A549 treated with CpdA at 1 μM for 4 hours (cell line): ENCODE results near the gene SLC12A4. TPM values are rescaled to one million over a fixed set of nuclear protein-coding genes. Genes with fewer than 3 reads are reported as not detected.

Source experiments
- total RNA-seq: library from RNA; stranded (reverse); fragments of 200-300 nt; extraction: Qiagen RNA extraction; gene quantifications from 5 replicates; pipeline ENCODE4 v1.2.3, GENCODE V29; 2022; ENCODE audit warnings: low read depth

The SLC12A4 gene
- 19.7 to 30.7 TPM (median 26.2 TPM) in 5 replicates for total RNA-seq

DNA sequence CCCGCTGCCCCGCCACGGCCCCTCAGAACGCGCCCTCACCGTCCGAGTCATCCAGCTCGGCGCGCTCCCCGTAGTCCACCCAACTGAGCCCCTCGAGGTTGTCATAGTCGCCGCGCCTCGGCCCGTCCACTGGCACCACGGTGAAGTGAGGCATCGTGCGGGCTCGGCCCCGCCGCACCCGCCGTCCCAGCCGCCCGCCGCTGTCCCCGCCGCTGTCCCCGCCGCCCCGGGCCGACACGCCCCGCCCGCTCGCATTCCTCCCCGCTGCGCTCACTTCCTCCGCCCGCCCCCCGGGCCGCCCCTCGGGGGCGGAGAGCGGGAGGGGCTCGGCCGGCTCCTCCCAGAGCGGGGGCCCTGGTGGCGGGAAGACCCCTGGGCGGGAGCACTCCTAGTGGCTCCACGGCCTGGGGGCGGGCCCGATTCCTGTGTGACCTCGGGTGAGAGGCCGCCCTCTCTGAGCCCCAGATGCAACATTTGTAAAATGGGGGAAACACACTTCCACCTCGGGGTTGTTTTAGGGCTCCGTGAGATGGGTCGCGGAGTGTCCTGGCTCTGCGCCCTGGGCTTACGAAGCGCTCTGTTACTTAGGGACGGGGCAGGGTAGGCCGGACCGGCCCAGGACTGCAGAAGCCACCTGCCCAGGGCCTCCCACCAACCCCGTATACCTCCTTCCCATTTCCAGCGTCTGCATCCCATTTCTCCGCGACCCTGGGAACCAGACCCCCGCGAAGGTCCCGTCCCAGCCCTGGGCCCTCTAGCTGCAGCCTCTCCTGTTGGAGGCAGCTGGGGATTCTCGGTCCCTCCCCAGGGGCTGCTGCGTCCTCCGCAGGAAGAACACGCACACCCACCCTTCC is at the start of gene SLC12A4:
TSS of gene SLC12A4 (minus strand) at position 238 of the 854 bp plus-strand sequence. CDS start at position 154, 84 bp downstream.

DNA sequence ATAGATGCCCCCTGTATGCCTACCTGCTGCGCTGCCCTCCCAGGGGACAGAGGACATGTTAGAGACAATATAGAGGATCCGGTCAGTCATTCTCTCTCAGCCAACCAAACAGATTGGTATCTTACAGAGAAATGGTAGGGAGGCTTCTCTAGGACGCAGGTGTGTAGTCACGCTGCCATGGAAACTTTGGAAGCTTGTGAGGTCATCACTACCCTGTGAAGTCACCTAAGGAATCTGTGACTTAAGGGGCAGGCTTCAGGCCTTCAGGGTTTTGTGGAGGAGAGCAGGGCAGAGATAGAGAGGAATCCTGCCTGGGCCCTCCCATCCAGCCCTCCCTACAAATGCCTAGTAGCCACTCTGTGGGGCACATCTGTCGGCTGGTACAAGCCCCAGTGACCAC is 47.2 kb upstream of the SLC12A4 start, which contains the start of gene DPEP2NB:
TSS of gene DPEP2NB (minus strand) at position 231 of the 400 bp plus-strand sequence. CDS start at position 90, 141 bp downstream.

DNA sequence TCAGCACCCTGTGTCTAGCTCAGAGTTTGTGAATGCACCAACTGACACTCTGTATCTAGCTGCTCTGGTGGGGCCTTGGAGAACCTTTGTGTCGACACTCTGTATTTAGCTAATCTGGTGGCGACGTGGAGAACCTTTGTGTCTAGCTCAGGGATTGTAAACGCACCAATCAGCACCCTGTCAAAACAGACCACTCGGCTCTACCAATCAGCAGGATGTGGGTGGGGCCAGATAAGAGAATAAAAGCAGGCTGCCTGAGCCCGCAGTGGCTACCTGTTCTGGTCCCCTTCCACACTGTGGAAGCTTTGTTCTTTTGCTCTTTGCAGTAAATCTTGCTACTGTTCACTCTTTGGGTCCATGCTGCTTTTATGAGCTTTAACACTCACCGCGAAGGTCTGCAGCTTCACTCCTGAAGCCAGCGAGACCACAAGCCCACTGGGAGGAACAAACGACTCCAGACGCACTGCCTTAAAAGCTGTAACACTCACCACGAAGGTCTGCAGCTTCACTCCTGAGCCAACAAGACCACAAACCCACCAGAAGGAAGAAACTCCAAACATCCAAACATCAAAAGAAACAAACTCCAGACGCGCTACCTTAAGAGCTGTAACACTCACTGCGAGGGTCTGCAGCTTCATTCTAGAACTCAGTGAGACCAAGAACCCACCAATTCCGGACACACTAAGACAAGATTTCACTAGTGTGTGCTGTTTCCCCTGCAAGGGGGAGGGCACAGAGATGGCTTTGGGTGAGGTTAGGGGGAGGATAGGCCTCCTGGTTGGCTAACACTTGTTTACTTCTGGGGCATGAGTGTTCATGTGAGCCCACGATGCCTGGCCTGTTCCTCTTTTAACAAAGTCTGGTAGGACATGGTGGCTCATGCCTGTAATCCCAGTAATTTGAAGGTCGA is 30.6 kb upstream of the SLC12A4 start, which contains the start of gene DPEP2:
TSS of gene DPEP2 (minus strand) at position 706 of the 910 bp plus-strand sequence. CDS start 6,272 bp downstream, outside the sequence.

DNA sequence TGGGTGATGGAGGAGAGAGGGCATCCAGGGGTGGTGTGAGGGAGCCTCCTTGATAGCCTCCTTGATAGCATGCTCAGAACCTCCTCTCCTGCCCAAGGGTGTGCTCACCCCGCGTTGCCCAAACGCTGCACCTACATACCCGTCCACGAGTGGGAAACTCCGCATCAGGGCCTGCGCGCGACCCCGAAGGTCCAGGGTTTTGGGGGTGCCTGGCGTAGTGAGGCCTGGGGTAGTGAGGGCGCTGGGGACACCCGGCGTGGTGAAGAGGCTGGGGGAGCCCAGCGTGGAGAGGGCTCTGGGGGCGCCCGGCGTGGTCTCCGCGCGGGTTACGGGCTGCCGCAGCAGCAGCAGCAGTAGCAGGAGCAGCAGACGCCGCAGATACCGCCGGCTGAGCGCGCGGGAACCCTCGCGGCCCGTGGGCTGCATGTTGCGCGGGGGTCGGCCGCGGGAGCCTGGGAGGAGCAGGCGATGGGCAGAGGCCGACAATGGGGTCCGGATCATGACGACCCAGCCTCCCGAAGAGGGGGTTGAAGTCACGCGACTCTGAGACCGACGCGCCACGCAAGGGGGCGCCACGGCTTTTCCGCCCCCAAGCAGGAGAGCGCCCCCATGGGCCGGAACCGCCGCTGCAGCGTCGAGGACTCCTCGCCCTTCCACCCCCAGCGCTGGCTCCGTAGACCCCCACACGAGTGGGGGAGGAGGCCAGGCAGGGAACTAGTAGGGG is 11.7 kb upstream of the SLC12A4 start, which contains the start of gene DPEP3:
TSS of gene DPEP3 (minus strand) at position 545 of the 724 bp plus-strand sequence. CDS start at position 426, 119 bp downstream.

DNA sequence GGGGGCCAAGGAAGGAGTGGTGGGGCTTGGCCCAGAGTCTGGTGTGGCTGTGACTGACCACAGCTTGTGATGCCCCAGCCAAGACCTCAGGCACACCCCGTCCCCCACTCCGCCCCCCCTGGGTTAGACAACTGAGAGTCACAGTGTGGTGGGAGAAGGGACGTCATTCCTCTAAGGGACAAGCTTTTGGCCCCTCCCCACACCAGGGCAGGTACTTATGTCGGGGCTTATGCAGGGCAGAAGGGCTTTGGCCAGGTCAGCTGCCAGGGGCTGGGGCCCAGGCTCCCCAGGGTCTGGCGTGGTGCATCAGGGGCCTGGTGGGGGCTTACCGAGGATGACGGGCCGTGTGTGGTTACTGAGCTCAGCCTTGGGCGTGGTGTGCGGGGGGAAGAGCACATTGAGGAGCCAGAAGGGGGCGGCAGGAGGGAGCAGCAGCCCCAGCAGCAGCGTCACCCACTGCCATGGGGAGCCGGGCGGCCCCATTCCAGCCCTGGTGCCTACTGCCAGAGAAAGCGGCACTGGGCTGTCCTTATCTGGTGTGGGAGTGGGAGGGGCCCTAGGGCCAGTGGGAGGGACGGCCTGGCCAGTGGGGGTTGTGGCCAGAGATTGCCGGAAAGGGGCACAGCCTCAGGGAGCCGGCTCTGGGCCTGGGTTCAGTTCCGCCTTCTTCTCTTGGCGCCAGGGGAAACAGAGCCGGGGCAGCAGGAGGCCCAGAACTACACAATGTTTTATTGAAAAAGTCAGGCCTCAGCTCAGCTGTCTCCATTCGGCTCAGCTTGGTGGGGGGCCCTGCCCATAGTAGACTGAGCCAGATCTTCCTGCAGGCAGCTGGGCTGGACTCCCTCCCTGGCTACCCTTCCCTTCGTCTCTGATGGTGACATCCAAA is 24.6 kb downstream of the SLC12A4 start, which contains the start of gene LCAT:
TSS of gene LCAT (minus strand) at position 502 of the 886 bp plus-strand sequence. CDS start at position 483, 19 bp downstream.

DNA sequence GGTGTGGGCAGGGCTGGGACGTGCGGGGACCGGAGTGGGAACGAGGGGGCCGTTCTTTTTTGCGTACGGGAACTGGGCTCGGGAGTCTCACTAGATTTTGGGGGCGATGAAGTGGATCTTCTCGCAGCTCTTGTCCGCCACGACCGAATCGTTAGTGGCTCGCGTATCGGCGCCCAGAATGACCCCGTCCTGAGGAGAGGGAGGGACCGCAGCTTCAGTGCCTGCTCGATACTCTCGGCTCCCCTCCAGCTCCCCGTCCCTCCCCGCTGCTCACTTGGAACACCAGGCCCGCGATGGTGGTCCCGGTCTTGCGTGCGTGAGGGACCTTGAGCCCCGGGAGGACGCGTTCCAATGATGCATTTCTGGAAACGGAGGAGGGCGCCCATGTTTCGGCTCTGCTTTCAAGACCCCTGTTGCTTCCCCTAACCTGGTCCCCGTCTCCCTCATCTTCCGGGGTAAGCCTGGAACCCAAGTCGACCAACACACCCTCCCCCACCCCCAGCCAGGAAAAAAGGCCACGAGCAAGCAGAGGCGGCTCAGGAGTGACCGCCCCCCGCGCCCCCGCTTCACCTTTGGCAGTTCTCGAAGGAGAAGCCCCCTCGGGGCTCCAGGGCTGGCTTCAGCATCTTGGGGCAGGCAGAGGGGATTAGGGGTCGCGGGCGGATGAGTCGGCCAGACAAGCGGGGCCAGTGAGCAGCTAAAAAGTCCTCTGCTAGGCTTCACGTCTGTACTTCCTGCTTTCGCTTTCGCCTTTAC is 32.1 kb downstream of the SLC12A4 start, which contains the start of gene PSMB10:
TSS of gene PSMB10 (minus strand) at position 727 of the 756 bp plus-strand sequence. CDS start at position 626, 101 bp downstream.

DNA sequence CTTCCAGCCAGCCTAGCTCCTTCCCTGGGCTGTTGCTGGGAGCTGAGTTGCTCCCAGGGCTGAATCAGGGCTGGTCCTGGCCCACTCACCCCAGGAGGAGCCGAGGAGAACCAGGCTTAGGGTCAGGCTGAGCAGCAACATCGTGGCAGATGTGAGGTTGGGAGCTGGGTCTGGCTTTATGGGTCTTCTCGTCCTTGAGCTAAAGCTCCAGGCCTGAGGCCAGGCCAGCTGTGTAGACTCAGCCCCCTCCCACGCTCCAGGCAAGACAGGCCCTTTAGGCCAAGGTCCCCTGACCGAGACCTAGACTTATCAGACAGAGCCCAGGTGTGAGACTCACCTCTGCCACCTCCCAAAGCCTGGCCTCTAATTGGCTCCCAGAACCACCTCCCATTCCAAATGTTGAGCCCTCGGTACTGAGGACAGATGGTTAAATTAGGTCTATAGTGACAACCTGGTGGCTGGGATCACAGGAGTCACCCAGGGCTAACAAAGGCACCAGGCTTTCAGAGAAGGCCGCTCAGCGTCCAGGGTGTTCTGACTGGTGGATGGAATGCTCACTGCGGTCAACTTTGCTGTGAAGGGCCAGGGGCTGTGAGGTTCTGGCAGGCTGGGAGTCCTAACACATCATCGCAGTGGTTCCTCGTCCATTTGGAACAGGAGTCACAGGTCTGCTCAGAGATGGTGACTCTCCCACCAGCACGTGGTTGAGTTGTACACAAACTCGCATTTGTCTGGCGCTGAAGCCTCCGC is 36.5 kb downstream of the SLC12A4 start, which contains the start of gene CTRL:
TSS of gene CTRL (minus strand) at position 151 of the 750 bp plus-strand sequence. CDS start at position 141, 10 bp downstream.

Other genes with a start within 250 kb of the SLC12A4 start
- gene GFOD2, start 249.3 kb downstream of the SLC12A4 start, total RNA-seq: 17.4 to 19.2 TPM (median 17.8 TPM) in 5 replicates
- 8.7 to 9.8 TPM (median 9.2 TPM) in 5 replicates for gene RANBP10, start 162.1 kb downstream of the SLC12A4 start, total RNA-seq
- gene TSNAXIP1, start 161.7 kb downstream of the SLC12A4 start, total RNA-seq: 0.35 to 0.83 TPM (median 0.43 TPM) in 5 replicates
- gene THAP11, start 126.3 kb downstream of the SLC12A4 start, total RNA-seq: 24.7 to 45.1 TPM (median 42.2 TPM) in 5 replicates
- 231 to 244 TPM (median 242 TPM) in 5 replicates for gene NUTF2, start 121.7 kb downstream of the SLC12A4 start, total RNA-seq
- 26.9 to 31.8 TPM (median 29.8 TPM) in 5 replicates for gene CENPT, start 120.9 kb downstream of the SLC12A4 start, total RNA-seq
- gene EDC4, start 95.6 kb downstream of the SLC12A4 start, total RNA-seq: 58.5 to 70.6 TPM (median 64.6 TPM) in 5 replicates
- gene NRN1L, start 83.8 kb downstream of the SLC12A4 start, total RNA-seq: 0.17 to 0.29 TPM in 2 of 5 replicates, not detected in the others
- gene PSKH1, start 75.4 kb downstream of the SLC12A4 start, total RNA-seq: 11.6 to 18.1 TPM (median 15.8 TPM) in 5 replicates
- gene CTRL, start 36.8 kb downstream of the SLC12A4 start, total RNA-seq: 1.6 to 2.7 TPM (median 1.8 TPM) in 5 replicates
- gene PSMB10, start 31.8 kb downstream of the SLC12A4 start, total RNA-seq: 37.4 to 55.9 TPM (median 50.3 TPM) in 5 replicates
- 4.9 to 10.8 TPM (median 9.3 TPM) in 5 replicates for gene LCAT, start 24.5 kb downstream of the SLC12A4 start, total RNA-seq
- gene DPEP3, start 11.9 kb upstream of the SLC12A4 start, total RNA-seq: not detected in 5 replicates
- not detected in 5 replicates for gene DPEP2, start 30.8 kb upstream of the SLC12A4 start, total RNA-seq
- gene DPEP2NB, start 47.3 kb upstream of the SLC12A4 start, total RNA-seq: not detected in 5 replicates
- 16.6 to 21.2 TPM (median 20.2 TPM) in 5 replicates for gene DDX28, start 54.6 kb upstream of the SLC12A4 start, total RNA-seq
- 15.3 to 18.9 TPM (median 17.7 TPM) in 5 replicates for gene DUS2, start 54.6 kb upstream of the SLC12A4 start, total RNA-seq
- gene NFATC3, start 116.7 kb upstream of the SLC12A4 start, total RNA-seq: 14.4 to 16.1 TPM (median 15.7 TPM) in 5 replicates